Choroid plexus epithelial cell (primary cell): Measurements from ENCODE around the gene SLC39A7.

Experiments
- DNase-seq: peaks from one replicate; pipeline ENCODE4 v3.0.0-alpha.2; 2010; ENCODE audit warnings: low read depth
- H3K4me3 ChIP-seq: 2 replicates; pipeline ENCODE4 v1.5.1; 2011; ENCODE audit warnings: low read depth, mild to moderate bottlenecking, control low read depth, low read length, moderate library complexity
- CTCF ChIP-seq: conservative IDR thresholded peaks from 2 replicates; pipeline ENCODE4 v1.5.1; 2011; ENCODE audit warnings: low read depth, mild to moderate bottlenecking, control low read depth, inconsistent platforms, low read length, moderate library complexity

The SLC39A7 gene

DNA sequence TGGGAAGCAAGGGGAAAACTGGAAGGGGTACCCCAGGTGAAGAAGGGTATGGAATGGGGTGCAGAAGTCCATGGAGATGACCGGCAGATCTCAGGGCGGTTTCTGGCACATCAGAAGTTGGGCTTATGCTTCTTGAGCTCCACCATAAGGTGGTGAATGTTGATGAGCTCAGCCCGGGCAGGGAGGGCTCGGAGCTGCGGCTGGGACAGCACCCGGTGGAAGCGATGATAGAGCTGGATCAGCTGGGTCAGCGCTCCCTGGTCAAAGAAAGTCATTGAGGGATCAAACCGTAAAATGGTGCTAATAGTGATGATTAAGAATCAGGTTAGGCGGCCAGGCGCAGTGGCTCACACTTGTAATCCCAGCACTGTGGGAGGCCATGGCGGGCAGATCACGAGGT lies 50.1 kb downstream of the SLC39A7 start:
- no peak for TF ChIP-seq CTCF
- DNase-seq = no peak
- H3K4me3 ChIP-seq = no peak overlapping the region

GRCh38 chr6:33251395-33252012 lies 50.8 kb downstream of the SLC39A7 start:
- peak; percentile 22 for DNase-seq
- TF ChIP-seq CTCF = no peak
- no peak overlapping the region for H3K4me3 ChIP-seq

- H3K4me3 ChIP-seq = no peak overlapping the region
- TF ChIP-seq CTCF = no peak
- DNase-seq = no peak
These were observed 52.1 kb downstream of the SLC39A7 start for GRCh38 chr6:33252759-33253158.
